ENCODE measurements around the gene ASTN1.

The ASTN1 gene

DNA sequence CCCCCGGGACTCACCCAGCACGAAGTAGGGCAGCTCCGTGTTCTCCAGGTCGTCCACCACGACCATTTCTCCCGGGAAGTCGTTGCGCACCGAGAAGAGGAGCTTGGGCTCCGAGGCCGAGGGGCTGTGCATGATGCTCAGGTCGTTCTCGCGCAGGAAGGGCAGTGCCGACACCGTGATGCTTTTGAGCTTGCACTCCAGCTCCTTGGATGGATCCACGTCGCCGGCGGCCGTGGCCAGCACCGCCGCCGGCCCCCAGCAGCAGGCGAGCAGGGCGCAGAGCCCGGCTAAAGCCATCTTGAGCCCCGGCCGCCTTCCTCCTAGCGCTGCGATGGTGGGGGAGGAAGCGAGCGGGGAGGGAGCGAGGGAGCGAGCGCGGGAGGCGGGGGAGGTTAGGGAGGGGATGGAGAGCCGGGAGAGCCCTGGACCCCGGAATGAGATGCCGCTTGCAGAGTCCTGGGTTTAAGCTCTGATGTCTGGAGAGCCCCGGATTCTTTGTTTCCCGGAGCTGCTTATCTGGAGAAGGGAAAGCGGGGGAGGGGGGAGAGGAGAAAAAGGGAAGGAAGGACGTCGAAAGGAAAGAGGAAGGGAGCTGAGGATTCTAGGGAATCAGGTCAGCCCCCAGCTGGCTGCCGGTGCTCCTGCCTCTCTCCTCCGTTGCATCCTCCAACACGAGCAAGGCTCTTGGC lies at the start of gene ASTN1:
Gene ASTN1, minus strand, starts transcription at position 333 of the 689 bp plus-strand sequence. Its CDS starts 36 bp downstream, at position 297.
- DNase-seq = no peak

DNA sequence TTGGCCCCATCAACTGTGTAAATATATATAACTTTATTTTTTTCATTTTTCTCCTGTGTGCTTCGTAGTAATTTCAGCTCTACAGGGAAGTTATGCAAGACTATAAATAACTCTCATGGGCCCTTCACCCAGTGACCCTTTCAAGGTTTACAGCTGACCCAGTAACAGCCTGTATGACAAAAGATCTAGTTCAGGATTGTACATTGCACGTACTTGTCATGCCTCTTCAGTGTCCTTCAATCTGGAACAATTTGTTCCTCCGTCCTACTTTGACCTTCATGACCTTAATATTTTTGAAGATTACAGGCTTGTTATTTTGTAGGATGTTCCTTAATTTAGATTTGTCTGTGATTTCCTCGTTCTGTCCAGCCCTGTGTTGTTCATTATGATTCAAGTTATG lies 46.7 kb upstream of the ASTN1 start:
- DNase-seq = no peak

DNA sequence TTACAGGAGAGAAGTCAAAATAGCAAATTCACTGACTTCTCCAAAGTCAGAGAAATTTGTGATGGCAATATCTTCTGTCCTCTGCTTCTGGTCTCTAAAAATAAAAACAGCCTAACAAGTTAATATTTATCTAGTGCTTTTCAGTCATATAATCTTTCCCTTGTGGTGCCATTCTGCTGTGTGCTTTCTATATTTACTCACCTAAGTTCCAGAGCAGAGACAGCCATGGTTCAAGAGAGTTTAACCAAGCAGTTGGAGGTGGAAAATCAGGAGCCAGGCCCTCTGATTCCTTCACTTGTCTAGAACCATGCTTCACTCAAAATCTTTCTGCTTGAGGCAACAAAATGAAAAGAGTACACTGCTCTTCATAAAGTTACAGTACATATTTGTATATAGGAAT lies 45.6 kb upstream of the ASTN1 start:
- no peak for DNase-seq

DNA sequence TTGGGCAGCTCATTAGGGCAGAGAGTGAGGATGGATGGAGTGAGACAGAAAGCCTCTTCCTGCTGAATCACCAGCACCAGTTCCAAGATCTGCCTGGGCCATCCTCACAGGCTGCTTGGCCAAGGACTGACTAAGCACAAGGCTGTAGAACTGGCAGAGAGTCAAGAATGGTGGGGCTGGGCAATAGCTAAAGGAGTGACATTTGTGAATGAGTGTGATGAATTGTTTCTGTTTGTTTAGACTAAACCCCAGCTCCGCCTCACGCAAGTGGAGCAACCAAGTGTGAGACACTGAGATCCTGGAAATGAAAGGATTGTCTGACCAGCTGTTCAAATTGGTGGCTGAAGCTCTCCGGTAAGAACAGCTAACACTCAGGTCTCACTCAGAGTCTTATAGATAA lies 44.8 kb upstream of the ASTN1 start:
- no peak for DNase-seq

DNA sequence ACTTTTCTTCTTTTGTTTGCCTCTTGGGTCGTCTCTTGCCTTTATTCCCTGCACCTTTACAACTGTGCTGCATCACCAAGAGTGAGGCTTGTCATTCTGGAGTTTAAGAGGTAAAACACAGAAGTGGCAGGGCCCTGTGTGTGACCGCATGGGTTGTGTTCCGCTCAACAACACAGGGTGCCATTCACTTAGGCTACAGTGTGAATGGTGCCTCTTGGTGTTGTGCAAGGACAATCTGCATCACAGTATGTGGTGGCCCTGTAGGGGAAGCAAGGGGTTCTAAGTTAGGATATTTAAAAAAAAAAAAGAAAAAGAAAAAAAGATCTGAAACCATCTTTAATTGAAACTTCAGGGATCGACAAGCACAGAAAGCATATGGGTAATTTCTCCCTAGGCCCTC lies 44.4 kb upstream of the ASTN1 start:
- no peak for DNase-seq

DNA sequence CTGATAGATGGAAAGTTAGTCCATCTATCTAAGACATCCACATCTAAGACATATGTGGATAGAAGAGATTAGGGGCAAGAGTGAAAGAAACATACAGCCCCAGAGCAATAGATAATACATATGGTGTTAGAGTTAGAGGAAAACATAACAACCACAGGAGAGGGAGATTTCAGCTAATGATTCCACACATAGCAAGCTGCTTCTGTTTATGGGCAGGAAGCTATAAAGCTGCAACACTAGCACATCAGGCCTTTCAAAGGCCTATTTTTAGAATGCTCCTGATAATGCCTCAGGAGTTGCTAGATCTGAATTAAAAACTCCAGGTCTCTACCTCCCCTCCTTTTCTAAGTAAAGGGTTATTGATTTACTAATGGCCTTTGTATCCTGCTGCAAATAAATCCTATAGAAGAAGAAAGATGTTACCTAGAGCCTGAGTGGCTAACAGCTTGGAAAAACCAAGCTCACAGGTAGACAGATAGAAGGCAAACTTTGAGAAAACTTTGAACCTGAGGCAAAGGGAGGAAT lies 42.4 kb upstream of the ASTN1 start:
- no peak for DNase-seq

DNA sequence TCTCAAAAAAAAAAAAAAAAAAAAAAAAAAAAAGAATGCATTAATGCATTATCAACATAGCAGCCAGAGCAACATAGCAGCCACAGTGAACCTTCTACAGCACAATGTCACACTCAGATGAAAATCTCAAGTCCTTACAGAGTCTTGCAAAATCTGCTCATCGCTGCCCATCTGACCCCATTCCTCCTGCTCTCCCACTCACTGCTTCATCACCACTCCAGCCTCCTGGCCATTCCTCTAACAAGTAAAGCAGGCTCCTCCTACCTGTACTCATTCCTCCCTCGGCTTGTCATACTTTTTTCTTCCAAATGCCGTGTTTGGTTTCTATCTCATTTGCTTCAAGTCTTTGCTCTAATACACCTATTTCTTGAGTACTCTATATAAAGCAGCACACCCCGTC lies 35.8 kb upstream of the ASTN1 start:
- DNase-seq = no peak

DNA sequence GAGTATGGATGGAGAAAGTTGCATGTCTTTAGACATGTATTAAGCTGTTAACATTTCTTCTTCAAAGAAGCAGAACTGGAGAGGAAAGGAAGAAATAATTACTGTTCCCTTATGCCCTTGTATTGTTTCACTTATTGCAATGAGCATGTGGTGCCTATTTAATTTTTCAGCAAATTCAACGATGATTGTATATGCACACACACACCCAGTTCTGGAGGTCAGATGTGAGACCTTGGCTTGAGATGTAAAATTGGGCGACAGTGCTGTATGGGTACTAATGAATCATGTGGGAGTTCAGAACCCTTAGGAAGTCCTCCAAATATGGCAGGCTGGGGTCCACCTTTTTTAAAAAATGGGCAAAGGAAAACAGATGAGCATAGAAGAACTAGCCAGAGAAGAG lies 33.7 kb upstream of the ASTN1 start:
- DNase-seq = no peak

DNA sequence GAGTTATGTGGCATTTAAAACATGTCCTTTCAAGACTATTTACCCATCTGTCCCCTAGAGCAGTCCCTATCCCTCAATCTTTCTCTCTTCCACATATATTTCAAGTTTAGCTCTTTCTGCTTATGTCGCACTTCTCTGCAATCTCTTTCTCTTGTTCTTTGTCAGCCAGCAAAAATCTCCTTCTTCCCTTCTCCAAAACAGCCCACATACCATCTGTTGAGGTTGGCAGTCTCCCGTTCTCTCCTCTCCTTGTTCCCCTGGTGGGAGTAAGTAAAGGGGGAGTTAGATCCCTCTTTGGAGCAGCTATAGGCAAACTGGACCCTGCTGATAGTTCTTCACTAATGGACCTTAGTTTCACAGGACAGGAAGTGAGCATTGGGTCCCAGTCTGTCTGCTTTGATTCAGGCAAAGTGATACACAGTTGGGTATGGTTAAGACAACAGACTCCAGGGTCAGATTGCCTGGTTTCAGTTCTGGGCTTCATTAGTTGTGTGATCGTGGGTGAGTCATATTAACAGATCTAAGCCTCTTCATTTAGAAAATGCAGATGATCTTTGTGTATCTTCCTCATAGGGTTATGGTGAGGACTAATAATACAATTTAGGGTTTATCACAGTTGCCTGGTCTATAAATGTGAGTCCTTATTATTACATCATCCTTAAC lies 25.9 kb upstream of the ASTN1 start:
- no peak for DNase-seq

DNA sequence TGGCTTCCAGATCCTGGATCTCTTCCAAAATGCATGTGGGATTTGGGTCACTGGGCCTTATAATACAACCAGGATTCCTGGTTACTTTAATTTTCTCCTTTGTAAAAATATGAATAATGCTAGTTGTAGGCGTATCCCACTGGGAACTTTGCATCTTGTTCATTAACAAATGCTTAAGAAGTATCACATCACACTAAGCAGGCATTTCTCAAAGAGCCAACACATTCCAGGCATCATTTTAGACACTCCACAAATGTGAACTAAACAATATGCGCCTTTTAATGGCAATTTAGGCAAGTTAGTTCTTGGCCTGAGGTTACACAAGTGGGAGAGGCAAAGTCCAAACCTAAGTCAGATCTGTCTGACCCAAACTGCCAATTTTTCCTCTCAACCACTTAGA lies 22.1 kb upstream of the ASTN1 start:
- DNase-seq = no peak

DNA sequence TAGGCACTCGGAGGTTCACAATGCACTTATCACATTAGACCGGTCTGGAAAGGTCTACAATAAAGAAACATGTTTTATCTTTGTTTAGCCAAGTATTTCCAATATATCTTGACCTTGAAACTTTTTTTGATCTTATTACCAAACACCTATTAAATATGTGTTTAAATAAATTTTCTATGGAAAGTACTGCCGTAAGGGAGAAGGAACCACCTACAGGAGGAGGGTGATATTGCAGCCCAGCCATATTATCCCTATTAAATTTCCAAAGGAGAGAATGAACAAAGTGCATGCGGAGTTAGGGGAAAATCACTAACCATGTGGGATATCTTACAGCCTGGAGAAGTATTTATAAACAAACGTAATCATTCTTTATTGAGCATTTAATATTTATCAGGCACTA lies 20.7 kb upstream of the ASTN1 start:
- DNase-seq = no peak

DNA sequence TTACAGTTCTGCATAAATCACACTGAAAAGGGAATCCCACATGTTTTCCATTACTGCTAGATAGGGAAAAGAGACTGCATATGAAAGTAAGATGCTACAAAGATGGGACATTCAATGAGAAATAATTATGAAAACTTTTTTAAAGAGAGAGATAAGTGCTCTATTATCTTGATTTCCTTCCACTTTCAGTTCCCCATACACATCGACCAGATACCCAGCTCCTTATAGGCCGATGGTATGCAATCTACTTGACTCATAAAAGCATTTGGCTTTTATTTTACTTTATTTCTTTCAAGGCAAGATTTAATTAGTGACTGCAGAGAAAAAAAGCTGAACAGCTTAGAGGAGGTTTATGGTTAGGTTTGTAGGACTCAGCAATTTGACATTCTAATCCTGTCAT lies 19.3 kb upstream of the ASTN1 start:
- DNase-seq = no peak

DNA sequence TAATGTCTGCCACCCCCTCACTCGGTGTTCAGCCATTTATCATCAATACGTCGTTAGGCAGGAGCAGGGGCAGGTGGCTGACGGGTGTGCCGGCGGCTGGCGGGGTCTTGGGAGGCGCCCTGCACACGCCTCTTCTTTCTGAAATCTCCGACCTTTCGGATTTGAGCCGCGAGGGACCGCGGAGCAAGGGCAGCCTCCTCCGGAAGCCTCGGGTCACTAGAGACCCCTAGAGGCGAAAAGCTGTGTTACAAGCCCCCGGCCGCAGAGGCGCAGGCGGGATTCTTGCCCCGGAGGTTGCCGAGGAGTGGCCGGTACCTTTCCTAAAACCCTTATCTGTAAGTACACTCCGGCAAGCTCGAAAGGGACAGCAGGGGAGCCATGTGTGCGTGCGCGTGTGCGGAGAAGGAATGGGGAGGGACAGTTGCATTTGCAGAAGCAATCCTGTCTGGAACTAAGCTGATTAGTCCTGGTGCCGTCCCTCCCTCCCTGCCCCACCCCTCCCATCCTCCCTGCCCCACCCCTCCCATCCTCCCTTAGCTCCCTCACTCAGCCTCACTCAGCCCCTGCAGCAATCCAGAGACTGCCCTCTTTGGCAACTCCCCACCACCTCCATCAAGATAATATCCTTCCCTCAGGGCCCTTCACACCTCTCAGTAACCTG lies 17.2 kb upstream of the ASTN1 start:
- no peak for DNase-seq

DNA sequence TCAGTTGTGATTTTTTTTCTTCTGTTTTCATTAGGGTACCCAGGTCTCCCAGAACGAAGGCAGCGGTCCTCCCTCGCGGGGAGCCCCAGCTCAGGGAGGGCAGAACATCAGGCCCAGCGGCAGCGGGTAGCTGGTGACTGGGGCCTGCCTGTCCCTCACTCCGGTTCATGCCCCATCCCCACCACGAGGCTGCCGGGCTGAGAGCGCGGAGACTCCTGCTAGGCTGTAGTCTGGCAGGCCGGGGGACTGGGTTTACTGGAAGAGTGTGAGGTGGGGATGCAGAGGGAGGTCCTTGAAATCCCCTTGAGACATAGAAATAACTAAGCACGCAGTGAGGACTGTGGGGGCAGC lies 16.7 kb upstream of the ASTN1 start:
- no peak for DNase-seq

DNA sequence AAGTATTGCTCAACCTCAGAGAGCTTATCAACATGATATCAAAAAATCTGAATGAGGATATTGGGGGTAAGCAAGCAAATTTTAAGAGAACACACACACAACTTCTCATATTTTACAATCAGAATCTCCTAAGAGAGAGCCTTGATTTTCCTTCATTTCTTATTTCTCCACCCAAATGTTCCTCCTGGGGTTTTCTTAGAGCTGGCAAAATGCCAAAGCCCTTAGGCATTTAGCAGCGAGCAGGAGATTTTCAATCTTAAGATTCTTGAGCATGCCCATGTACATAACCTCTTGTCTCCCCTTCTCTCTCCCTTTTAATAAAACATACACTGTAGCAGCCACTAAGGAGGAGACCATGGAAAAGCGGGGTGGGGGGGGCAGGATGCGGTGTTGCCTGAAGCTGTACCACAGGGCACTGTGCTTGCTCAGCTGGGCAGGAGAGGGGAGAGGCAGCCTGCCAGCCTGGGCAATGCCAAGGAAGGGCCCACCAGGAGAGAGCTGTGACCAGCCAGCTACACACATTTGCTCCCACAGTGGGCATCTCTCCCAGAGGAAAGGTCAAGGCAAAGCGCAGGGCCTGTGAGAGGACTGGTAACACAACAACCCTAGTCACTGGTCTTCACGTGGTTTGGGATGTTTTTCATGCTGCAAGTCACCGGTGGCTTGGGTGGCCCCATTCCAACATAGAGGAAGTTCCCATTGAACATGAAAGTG lies 10.6 kb upstream of the ASTN1 start:
- DNase-seq = no peak

DNA sequence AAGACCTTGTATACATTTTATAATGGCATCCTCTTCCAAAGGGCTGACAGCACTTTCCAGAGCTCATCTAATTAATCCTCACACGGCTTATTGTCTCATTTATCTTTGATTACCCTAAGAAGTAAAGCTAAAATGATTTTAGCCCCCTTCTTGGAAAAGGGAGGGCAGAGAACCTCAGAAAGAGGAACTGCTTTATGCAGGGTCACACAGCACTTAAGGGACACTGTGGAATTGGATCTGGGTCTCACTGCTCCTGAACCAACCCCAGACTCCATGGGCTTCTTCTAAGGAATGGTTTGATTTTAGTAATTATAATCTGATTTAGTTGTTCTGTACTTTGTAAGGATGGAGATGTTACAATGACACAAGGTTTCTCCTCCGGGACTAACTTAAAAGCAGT lies 9.5 kb upstream of the ASTN1 start:
- DNase-seq = no peak

DNA sequence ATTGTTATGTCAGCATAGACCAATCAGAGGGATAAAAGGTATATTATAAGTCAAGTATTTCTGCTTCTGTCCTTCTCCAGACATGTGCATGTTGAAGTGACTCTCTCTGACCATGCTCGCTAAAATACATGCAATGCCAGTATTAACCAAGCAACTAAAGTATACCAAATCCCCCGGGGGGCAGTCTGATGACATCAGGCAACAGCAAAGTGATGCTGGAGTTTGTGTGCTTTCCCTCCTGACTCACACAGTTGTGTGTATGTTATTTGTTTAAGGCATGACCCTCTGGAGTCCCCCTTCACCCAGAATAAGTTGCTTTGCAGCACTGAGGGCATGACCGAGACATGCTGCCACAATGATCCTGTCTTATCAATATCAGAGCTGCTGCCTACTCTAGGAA lies 8.4 kb upstream of the ASTN1 start:
- no peak for DNase-seq

DNA sequence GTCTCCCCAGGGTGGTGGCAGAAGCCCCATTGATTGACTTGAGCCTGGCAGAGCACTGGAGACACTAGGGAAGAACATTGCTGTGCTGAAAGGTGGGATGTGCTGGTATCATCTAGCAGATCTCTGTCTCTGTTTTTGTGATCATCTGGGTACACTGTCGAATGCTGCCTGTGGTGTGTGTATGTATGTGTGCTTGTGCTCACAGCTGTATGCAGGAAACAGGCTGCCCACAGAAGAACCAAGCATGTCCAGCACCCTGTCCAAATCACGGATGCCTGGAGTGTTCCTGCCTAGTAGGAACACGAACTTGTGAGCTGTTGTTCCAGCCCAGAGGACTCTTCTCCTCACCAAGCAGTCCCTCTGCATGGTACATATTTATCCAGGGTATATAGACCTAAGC lies 7.8 kb upstream of the ASTN1 start:
- no peak for DNase-seq

DNA sequence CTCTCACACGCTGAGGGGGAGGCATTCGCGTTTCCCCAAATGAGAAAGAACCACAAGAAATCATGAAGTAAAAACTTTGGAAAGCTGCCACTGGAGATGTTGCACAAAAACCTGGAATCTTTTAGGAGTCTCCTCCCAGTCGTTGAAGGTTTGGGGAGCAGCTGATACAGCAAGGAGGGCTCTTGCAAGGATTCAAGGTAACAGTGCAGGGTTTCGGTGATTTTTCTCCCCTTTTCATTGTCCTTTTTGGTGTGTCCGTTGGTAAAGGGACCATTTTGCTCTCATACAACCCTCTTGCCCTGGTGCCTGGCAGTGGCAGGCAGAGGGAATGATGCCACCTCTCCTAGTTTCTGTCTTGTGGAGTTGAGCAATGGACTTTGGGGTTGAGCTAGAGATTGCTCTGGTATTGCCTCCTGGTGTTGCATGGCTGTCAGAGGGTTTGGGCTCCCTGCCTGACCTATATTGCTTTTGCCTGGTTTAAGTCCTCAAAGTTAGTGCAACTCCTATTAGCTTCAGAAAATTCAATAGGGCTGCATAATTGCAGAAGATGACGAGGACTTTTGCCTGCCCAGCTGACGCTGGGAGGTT lies 7.1 kb upstream of the ASTN1 start:
- no peak for DNase-seq

DNA sequence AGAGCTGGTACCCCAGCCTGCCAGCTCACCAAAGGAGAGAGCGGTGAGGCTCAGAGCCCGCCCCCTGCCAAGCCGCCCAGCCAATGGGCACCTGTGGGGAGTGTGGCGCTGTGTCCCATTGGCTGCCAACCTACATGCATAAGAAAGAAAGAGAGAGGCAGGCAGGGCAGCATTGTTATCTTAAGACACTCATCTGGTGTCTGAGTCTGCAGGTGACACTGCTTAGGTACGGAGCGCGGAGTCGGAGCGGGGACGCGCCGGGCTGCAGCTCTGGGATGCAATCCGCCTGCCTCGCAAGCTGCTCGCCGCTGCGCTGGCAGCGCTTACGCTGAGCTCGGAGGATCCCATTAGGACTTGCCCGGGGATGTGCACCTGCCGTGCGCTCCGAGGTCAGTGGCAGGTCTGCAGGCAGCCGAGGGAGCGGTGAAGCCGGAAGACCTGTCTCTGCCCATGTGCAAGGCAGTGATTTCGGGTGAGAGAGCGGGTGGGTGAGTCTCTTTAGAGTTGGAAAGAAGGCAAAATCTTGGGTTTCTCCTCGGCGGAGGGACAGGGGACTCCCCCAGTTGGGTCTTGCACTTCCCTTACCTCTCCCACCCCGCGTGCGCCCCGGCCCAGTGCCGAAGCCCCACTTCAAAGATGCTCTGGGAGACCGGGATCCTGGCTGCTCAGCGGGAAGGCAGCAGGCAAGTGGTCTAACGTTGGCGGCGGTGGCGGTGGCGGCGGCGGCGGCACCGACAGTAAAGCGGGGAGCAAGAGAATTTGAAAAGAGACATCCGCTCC lies 6.4 kb upstream of the ASTN1 start, which contains the start of gene BRINP2:
Gene BRINP2, plus strand, starts transcription at position 203 of the 780 bp plus-strand sequence. CDS start 58,919 bp downstream, outside the sequence.
- DNase-seq = no peak

DNA sequence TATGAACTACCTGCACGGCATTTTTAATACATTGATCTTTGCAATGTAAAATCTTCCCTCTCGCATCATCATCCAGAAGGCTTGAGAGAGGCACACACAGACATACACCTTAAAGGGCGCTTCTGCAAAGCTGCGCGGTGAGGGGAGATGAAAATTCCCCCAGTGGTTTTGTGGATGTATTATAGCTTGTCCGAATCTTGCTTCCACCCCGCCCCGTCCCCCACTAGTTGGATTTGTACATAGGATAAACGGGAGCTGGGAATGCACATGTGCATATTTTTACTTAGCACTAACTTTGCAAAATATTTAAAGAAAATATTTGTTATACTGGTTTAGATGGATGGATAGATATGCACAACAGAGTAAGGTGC lies 542 bp upstream of the ASTN1 start:
- no peak for DNase-seq

DNA sequence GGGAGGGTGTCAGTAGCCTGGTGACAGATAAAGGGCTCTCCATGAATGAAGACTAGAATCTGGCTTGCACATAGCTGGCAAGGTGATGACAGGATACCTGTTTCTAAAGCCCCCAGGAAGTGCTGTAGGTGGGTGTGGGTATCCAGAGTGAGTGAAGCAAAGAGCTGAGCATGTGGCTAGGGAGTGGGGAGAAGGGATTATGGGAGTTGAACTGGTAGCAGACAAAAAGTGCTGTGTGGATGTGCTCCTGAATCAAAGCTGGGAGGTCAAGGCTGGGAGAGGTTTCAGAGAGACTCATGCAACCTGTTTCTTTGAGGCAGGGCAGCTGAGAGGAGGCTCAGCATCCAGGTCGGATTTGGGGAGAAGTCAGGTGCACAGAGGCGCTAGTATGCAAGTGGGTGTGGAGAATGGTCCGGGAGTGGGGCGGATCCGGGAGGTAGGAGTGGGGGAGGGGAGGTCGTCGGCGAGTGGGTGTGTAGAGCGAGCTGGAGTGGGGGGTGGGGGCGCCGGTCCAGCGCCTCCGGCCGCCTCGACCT lies 600 bp downstream of the ASTN1 start:
- no peak for DNase-seq

Data from CD4-positive, alpha-beta T cell treated with Interferon alpha-2 for 1 hour (primary cell).